Activated CD4-positive, alpha-beta T cell treated with anti-CD3 and anti-CD28 coated beads, Interleukin-2, amount 10 ng/mL, durations not matched to agents 7 days and 5 days (primary cell): Measurements from ENCODE around the gene PER1. TPM values are rescaled to one million over a fixed set of nuclear protein-coding genes. Genes with fewer than 3 reads are reported as not detected.

Source experiments
- CTCF ChIA-PET: fragments of 350-600 bp; sonication (Branson Sonifier 250); formaldehyde crosslinking; loops from one replicate; lab custom pipeline; 2021; ENCODE audit warnings: antibody characterized with exemption; lab: Charles Lee
- POLR2A ChIA-PET: fragments of 350-600 bp; sonication (Branson Sonifier 250); formaldehyde crosslinking; loops from one replicate; lab custom pipeline; 2021; ENCODE audit warnings: antibody characterized with exemption; lab: Charles Lee
- DNase-seq: peaks from one replicate; pipeline ENCODE4 v3.0.0-alpha.2; 2020
- H3K27ac Mint-ChIP-seq: one replicate; pipeline ENCODE4 v1.8.0; 2021; ENCODE audit warnings: mild to moderate bottlenecking, moderate library complexity, mixed read lengths
- H3K27me3 Mint-ChIP-seq: one replicate; pipeline ENCODE4 v1.8.0; 2021; ENCODE audit warnings: mixed read lengths
- H3K36me3 Mint-ChIP-seq: one replicate; pipeline ENCODE4 v1.8.0; 2021; ENCODE audit warnings: low read depth, mixed read lengths
- H3K4me1 Mint-ChIP-seq: one replicate; pipeline ENCODE4 v1.8.0; 2021; ENCODE audit warnings: mixed read lengths
- H3K4me3 Mint-ChIP-seq: one replicate; pipeline ENCODE4 v1.8.0; 2021; ENCODE audit warnings: mild to moderate bottlenecking, moderate library complexity, mixed read lengths
- H3K9me3 Mint-ChIP-seq: one replicate; pipeline ENCODE4 v1.8.0; 2021; ENCODE audit warnings: mixed read lengths
- total RNA-seq, 2 experiments: library from RNA; stranded (reverse); gene quantifications; one replicate each; pipeline ENCODE4 v1.2.3, GENCODE V29; 2021

Gene PER1
- total RNA-seq, result 10 to 100 TPM; 26.9 to 28.7 TPM

GRCh38 chr17:8152112-8152775, at the start of gene PER1:
Gene PER1, minus strand, starts transcription at chr17:8152404. Its CDS starts 1,698 bp downstream, at chr17:8150706.
- peak within 1 kb of the TSS; percentile 84 for H3K4me3 Mint-ChIP-seq
- H3K36me3 Mint-ChIP-seq, result peaks cover 11% of the 10 kb centered on the region
- CTCF ChIA-PET, result interaction anchor here (1.0 to 6.7 kb wide), 3 partner anchors 13 to 232 kb away, joined by 3 to 54 read pairs (median 3); no protein-coding TSS in a partner anchor
- no peaks in the 10 kb centered on the region for H3K27me3 Mint-ChIP-seq
- no peaks in the 10 kb centered on the region for H3K9me3 Mint-ChIP-seq
- H3K27ac Mint-ChIP-seq, result no peak within 1 kb of the TSS
- peaks cover 27% of the 10 kb centered on the region for H3K4me1 Mint-ChIP-seq
- DNase-seq, result peak; percentile 86
- POLR2A ChIA-PET, result no interaction called here

- no peak overlapping the region for H3K4me3 Mint-ChIP-seq
- H3K27ac Mint-ChIP-seq, result no peak overlapping the region
- no peaks in the 10 kb centered on the region for H3K36me3 Mint-ChIP-seq
- peak; percentile 80 for DNase-seq
- ChIA-PET POLR2A (interaction anchor here (0.9 to 2.7 kb wide), 3 partner anchors 18 to 55 kb away, joined by 3 to 8 read pairs (median 5); partner anchors contain the start of genes AURKB and CTC1), CTCF (interaction anchor here (1.0 to 2.9 kb wide), 6 partner anchors 9 to 73 kb away, joined by 3 to 16 read pairs (median 5); partner anchors contain the start of gene ALOXE3)
- H3K27me3 Mint-ChIP-seq, result no peaks in the 10 kb centered on the region
- no peaks in the 10 kb centered on the region for H3K9me3 Mint-ChIP-seq
- peaks cover 18% of the 10 kb centered on the region for H3K4me1 Mint-ChIP-seq
Measured at GRCh38 chr17:8192070-8192815, 40.0 kb upstream of the PER1 start.

- H3K4me3 Mint-ChIP-seq, result no peak overlapping the region
- H3K27ac Mint-ChIP-seq, result peak overlapping the region; percentile 42
- ChIA-PET POLR2A (interaction anchor here (0.7 to 2.7 kb wide), 3 partner anchors 17 to 71 kb away, joined by 5 to 10 read pairs (median 8); partner anchors contain the start of gene AURKB), CTCF (interaction anchor here (0.6 to 4.0 kb wide), 16 partner anchors 9 to 97 kb away, joined by 3 to 16 read pairs (median 4); partner anchors contain the start of genes ALOXE3, AURKB, CTC1 and HES7)
- H3K36me3 Mint-ChIP-seq, result no peaks in the 10 kb centered on the region
- DNase-seq, result no peak
- H3K4me1 Mint-ChIP-seq, result peaks cover 11% of the 10 kb centered on the region
- no peaks in the 10 kb centered on the region for H3K9me3 Mint-ChIP-seq
- no peaks in the 10 kb centered on the region for H3K27me3 Mint-ChIP-seq
Measured at GRCh38 chr17:8190506-8190905, 38.3 kb upstream of the PER1 start.

- H3K36me3 Mint-ChIP-seq, result no peaks in the 10 kb centered on the region
- no peaks in the 10 kb centered on the region for H3K9me3 Mint-ChIP-seq
- ChIA-PET POLR2A (interaction anchor here (0.6 to 2.7 kb wide), 5 partner anchors 17 to 574 kb away, joined by 3 to 10 read pairs (median 5); partner anchors contain the start of gene AURKB), CTCF (interaction anchor here (0.6 to 4.0 kb wide), 17 partner anchors 9 to 596 kb away, joined by 3 to 16 read pairs (median 4); partner anchors contain the start of genes ALOXE3, AURKB, CTC1 and PFAS)
- DNase-seq, result peak; percentile 97
- no peak within 1 kb of the TSS for H3K4me3 Mint-ChIP-seq
- H3K27me3 Mint-ChIP-seq, result no peaks in the 10 kb centered on the region
- H3K4me1 Mint-ChIP-seq, result peaks cover 11% of the 10 kb centered on the region
- H3K27ac Mint-ChIP-seq, result peak within 1 kb of the TSS; percentile 42
Measured at GRCh38 chr17:8189711-8190477, 37.7 kb upstream of the PER1 start, which contains the start of gene BORCS6. Gene BORCS6, minus strand, starts transcription at chr17:8190180. Its CDS starts 40 bp downstream, at chr17:8190140.

GRCh38 chr17:8189041-8189710, 37.0 kb upstream of the PER1 start:
- no peak overlapping the region for H3K27ac Mint-ChIP-seq
- no peak for DNase-seq
- no peak overlapping the region for H3K4me3 Mint-ChIP-seq
- POLR2A ChIA-PET, result interaction anchor here (1.1 kb wide), 1 partner anchor 32 kb away, joined by 3 read pairs; no protein-coding TSS in a partner anchor
- H3K4me1 Mint-ChIP-seq, result peaks cover 14% of the 10 kb centered on the region
- H3K36me3 Mint-ChIP-seq, result no peaks in the 10 kb centered on the region
- H3K27me3 Mint-ChIP-seq, result no peaks in the 10 kb centered on the region
- CTCF ChIA-PET, result interaction anchor here (0.9 to 4.0 kb wide), 8 partner anchors 16 to 597 kb away, joined by 3 to 13 read pairs (median 6); partner anchors contain the start of genes AURKB and SLC25A35
- no peaks in the 10 kb centered on the region for H3K9me3 Mint-ChIP-seq

GRCh38 chr17:8188263-8188839, 36.1 kb upstream of the PER1 start:
- Mint-ChIP-seq H3K4me1 (peaks cover 18% of the 10 kb centered on the region), H3K9me3 (no peaks in the 10 kb centered on the region), H3K4me3 (no peak overlapping the region), H3K27me3 (no peaks in the 10 kb centered on the region), H3K27ac (no peak overlapping the region), H3K36me3 (no peaks in the 10 kb centered on the region)
- POLR2A ChIA-PET, result no interaction called here
- DNase-seq, result peak; percentile 22
- CTCF ChIA-PET, result interaction anchor here (0.7 to 4.0 kb wide), 8 partner anchors 15 to 598 kb away, joined by 3 to 13 read pairs (median 8); partner anchors contain the start of genes AURKB and SLC25A35

GRCh38 chr17:8187517-8188262, 35.5 kb upstream of the PER1 start:
- Mint-ChIP-seq H3K27ac (no peak overlapping the region), H3K9me3 (no peaks in the 10 kb centered on the region), H3K4me3 (no peak overlapping the region), H3K27me3 (peaks cover 2% of the 10 kb centered on the region), H3K4me1 (peaks cover 20% of the 10 kb centered on the region), H3K36me3 (no peaks in the 10 kb centered on the region)
- peak; percentile 91 for DNase-seq
- ChIA-PET POLR2A (no interaction called here), CTCF (interaction anchor here (1.0 to 4.0 kb wide), 9 partner anchors 15 to 68 kb away, joined by 3 to 13 read pairs (median 7); partner anchors contain the start of gene AURKB)

GRCh38 chr17:8186787-8187516, 34.7 kb upstream of the PER1 start:
- CTCF ChIA-PET, result interaction anchor here (1.0 to 4.0 kb wide), 12 partner anchors 14 to 67 kb away, joined by 3 to 13 read pairs (median 7); partner anchors contain the start of gene AURKB
- H3K4me1 Mint-ChIP-seq, result peaks cover 22% of the 10 kb centered on the region
- no peaks in the 10 kb centered on the region for H3K36me3 Mint-ChIP-seq
- H3K27ac Mint-ChIP-seq, result no peak overlapping the region
- POLR2A ChIA-PET, result interaction anchor here (0.7 kb wide), 1 partner anchor 34 kb away, joined by 4 read pairs; no protein-coding TSS in a partner anchor
- peak; percentile 92 for DNase-seq
- H3K9me3 Mint-ChIP-seq, result no peaks in the 10 kb centered on the region
- peaks cover 4% of the 10 kb centered on the region for H3K27me3 Mint-ChIP-seq
- no peak overlapping the region for H3K4me3 Mint-ChIP-seq

GRCh38 chr17:8186446-8186786, 34.2 kb upstream of the PER1 start:
- H3K4me3 Mint-ChIP-seq, result no peak overlapping the region
- peaks cover 4% of the 10 kb centered on the region for H3K27me3 Mint-ChIP-seq
- ChIA-PET CTCF (interaction anchor here (0.6 to 2.9 kb wide), 10 partner anchors 9 to 67 kb away, joined by 3 to 9 read pairs (median 5); no protein-coding TSS in a partner anchor), POLR2A (interaction anchor here (0.7 kb wide), 1 partner anchor 35 kb away, joined by 4 read pairs; no protein-coding TSS in a partner anchor)
- H3K4me1 Mint-ChIP-seq, result peaks cover 24% of the 10 kb centered on the region
- no peaks in the 10 kb centered on the region for H3K9me3 Mint-ChIP-seq
- H3K27ac Mint-ChIP-seq, result no peak overlapping the region
- DNase-seq, result no peak
- no peaks in the 10 kb centered on the region for H3K36me3 Mint-ChIP-seq
